ENCODE data around the gene PARP14.

The PARP14 gene

GRCh38 chr3:122665226-122665786 lies 15.3 kb upstream of the PARP14 start:
- no peaks in the 10 kb centered on the region for H3K27me3 ChIP-seq (ENCODE audit: insufficient read depth, low read length)
- H3K36me3 ChIP-seq (ENCODE audit: insufficient read depth, low read length), result no peaks in the 10 kb centered on the region
- no peak overlapping the region for H3K4me3 ChIP-seq (ENCODE audit: low read length)
- H3K9me3 ChIP-seq (ENCODE audit: low read length), result peaks cover 5% of the 10 kb centered on the region
- H3K4me1 ChIP-seq (ENCODE audit: insufficient read depth, low read length), result no peaks in the 10 kb centered on the region
- no peak overlapping the region for H2AFZ ChIP-seq (ENCODE audit: low read depth, low read length)

- Histone ChIP-seq H3K9me3 (ENCODE audit: low read length) (peaks cover 5% of the 10 kb centered on the region), H3K4me3 (ENCODE audit: low read length) (no peak overlapping the region), H3K4me1 (ENCODE audit: insufficient read depth, low read length) (no peaks in the 10 kb centered on the region), H2AFZ (ENCODE audit: low read depth, low read length) (no peak overlapping the region), H3K27me3 (ENCODE audit: insufficient read depth, low read length) (no peaks in the 10 kb centered on the region), H3K36me3 (ENCODE audit: insufficient read depth, low read length) (no peaks in the 10 kb centered on the region)
Measured at GRCh38 chr3:122665881-122666280, 14.8 kb upstream of the PARP14 start.

- Histone ChIP-seq H3K9me3 (ENCODE audit: low read length) (no peaks in the 10 kb centered on the region), H3K4me3 (ENCODE audit: low read length) (no peak overlapping the region), H3K36me3 (ENCODE audit: insufficient read depth, low read length) (no peaks in the 10 kb centered on the region), H3K27me3 (ENCODE audit: insufficient read depth, low read length) (no peaks in the 10 kb centered on the region), H3K4me1 (ENCODE audit: insufficient read depth, low read length) (no peaks in the 10 kb centered on the region), H2AFZ (ENCODE audit: low read depth, low read length) (no peak overlapping the region)
Measured at GRCh38 chr3:122668930-122669730, 11.5 kb upstream of the PARP14 start.

GRCh38 chr3:122671553-122671952 lies 9.1 kb upstream of the PARP14 start:
- Histone ChIP-seq H3K4me1 (ENCODE audit: insufficient read depth, low read length) (no peaks in the 10 kb centered on the region), H3K4me3 (ENCODE audit: low read length) (no peak overlapping the region), H3K36me3 (ENCODE audit: insufficient read depth, low read length) (no peaks in the 10 kb centered on the region), H2AFZ (ENCODE audit: low read depth, low read length) (no peak overlapping the region), H3K27me3 (ENCODE audit: insufficient read depth, low read length) (peaks cover under 1% of the 10 kb centered on the region), H3K9me3 (ENCODE audit: low read length) (no peaks in the 10 kb centered on the region)

- H3K9me3 ChIP-seq (ENCODE audit: low read length), result no peaks in the 10 kb centered on the region
- no peak overlapping the region for H2AFZ ChIP-seq (ENCODE audit: low read depth, low read length)
- H3K36me3 ChIP-seq (ENCODE audit: insufficient read depth, low read length), result no peaks in the 10 kb centered on the region
- H3K27me3 ChIP-seq (ENCODE audit: insufficient read depth, low read length), result peaks cover 5% of the 10 kb centered on the region
- peaks cover 2% of the 10 kb centered on the region for H3K4me1 ChIP-seq (ENCODE audit: insufficient read depth, low read length)
- no peak overlapping the region for H3K4me3 ChIP-seq (ENCODE audit: low read length)
Measured at GRCh38 chr3:122674339-122674738, 6.3 kb upstream of the PARP14 start.

- Histone ChIP-seq H3K4me3 (ENCODE audit: low read length) (no peak overlapping the region), H3K4me1 (ENCODE audit: insufficient read depth, low read length) (peaks cover 4% of the 10 kb centered on the region), H3K27me3 (ENCODE audit: insufficient read depth, low read length) (peaks cover 5% of the 10 kb centered on the region), H2AFZ (ENCODE audit: low read depth, low read length) (no peak overlapping the region), H3K36me3 (ENCODE audit: insufficient read depth, low read length) (no peaks in the 10 kb centered on the region), H3K9me3 (ENCODE audit: low read length) (no peaks in the 10 kb centered on the region)
Measured at GRCh38 chr3:122676759-122677158, 3.9 kb upstream of the PARP14 start.

GRCh38 chr3:122677216-122677615 lies 3.4 kb upstream of the PARP14 start:
- Histone ChIP-seq H3K4me3 (ENCODE audit: low read length) (no peak overlapping the region), H3K4me1 (ENCODE audit: insufficient read depth, low read length) (peaks cover 4% of the 10 kb centered on the region), H2AFZ (ENCODE audit: low read depth, low read length) (no peak overlapping the region), H3K9me3 (ENCODE audit: low read length) (no peaks in the 10 kb centered on the region), H3K36me3 (ENCODE audit: insufficient read depth, low read length) (no peaks in the 10 kb centered on the region), H3K27me3 (ENCODE audit: insufficient read depth, low read length) (peaks cover 5% of the 10 kb centered on the region)

GRCh38 chr3:122678506-122678905 lies 2.1 kb upstream of the PARP14 start:
- Histone ChIP-seq H3K27me3 (ENCODE audit: insufficient read depth, low read length) (peaks cover 5% of the 10 kb centered on the region), H3K36me3 (ENCODE audit: insufficient read depth, low read length) (no peaks in the 10 kb centered on the region), H3K4me1 (ENCODE audit: insufficient read depth, low read length) (peaks cover 4% of the 10 kb centered on the region), H3K9me3 (ENCODE audit: low read length) (no peaks in the 10 kb centered on the region), H3K4me3 (ENCODE audit: low read length) (no peak overlapping the region), H2AFZ (ENCODE audit: low read depth, low read length) (peak overlapping the region; percentile 38)

- Histone ChIP-seq H3K9me3 (ENCODE audit: low read length) (no peaks in the 10 kb centered on the region), H3K27me3 (ENCODE audit: insufficient read depth, low read length) (peaks cover 5% of the 10 kb centered on the region), H2AFZ (ENCODE audit: low read depth, low read length) (peak overlapping the region; percentile 38), H3K4me3 (ENCODE audit: low read length) (peak overlapping the region; percentile 27), H3K4me1 (ENCODE audit: insufficient read depth, low read length) (peaks cover 4% of the 10 kb centered on the region), H3K36me3 (ENCODE audit: insufficient read depth, low read length) (no peaks in the 10 kb centered on the region)
Measured at GRCh38 chr3:122679085-122679881, 1.4 kb upstream of the PARP14 start.

GRCh38 chr3:122679882-122680474 lies 661 bp upstream of the PARP14 start:
- Histone ChIP-seq H3K27me3 (ENCODE audit: insufficient read depth, low read length) (peaks cover 5% of the 10 kb centered on the region), H3K36me3 (ENCODE audit: insufficient read depth, low read length) (no peaks in the 10 kb centered on the region), H3K4me3 (ENCODE audit: low read length) (peak overlapping the region; percentile 49), H2AFZ (ENCODE audit: low read depth, low read length) (peak overlapping the region; percentile 38), H3K9me3 (ENCODE audit: low read length) (no peaks in the 10 kb centered on the region), H3K4me1 (ENCODE audit: insufficient read depth, low read length) (peaks cover 4% of the 10 kb centered on the region)

GRCh38 chr3:122681284-122681973 lies 790 bp downstream of the PARP14 start:
- Histone ChIP-seq H3K4me1 (ENCODE audit: insufficient read depth, low read length) (peaks cover 4% of the 10 kb centered on the region), H3K9me3 (ENCODE audit: low read length) (no peaks in the 10 kb centered on the region), H3K27me3 (ENCODE audit: insufficient read depth, low read length) (peaks cover 5% of the 10 kb centered on the region), H3K4me3 (ENCODE audit: low read length) (peak overlapping the region; percentile 49), H2AFZ (ENCODE audit: low read depth, low read length) (no peak overlapping the region), H3K36me3 (ENCODE audit: insufficient read depth, low read length) (no peaks in the 10 kb centered on the region)

GRCh38 chr3:122681974-122682409 lies 1.4 kb downstream of the PARP14 start:
- no peaks in the 10 kb centered on the region for H3K9me3 ChIP-seq (ENCODE audit: low read length)
- H3K4me1 ChIP-seq (ENCODE audit: insufficient read depth, low read length), result peaks cover 4% of the 10 kb centered on the region
- no peaks in the 10 kb centered on the region for H3K36me3 ChIP-seq (ENCODE audit: insufficient read depth, low read length)
- peaks cover 3% of the 10 kb centered on the region for H3K27me3 ChIP-seq (ENCODE audit: insufficient read depth, low read length)
- H3K4me3 ChIP-seq (ENCODE audit: low read length), result no peak overlapping the region
- no peak overlapping the region for H2AFZ ChIP-seq (ENCODE audit: low read depth, low read length)

All from neuron (in vitro differentiated cells).